Activated CD4-positive, alpha-beta T cell treated with anti-CD3 and anti-CD28 coated beads for 4 hours (primary cell): ENCODE measurements around the gene ACTMAP.
"Not testable (repeated sequence)": the region's sequence is repeated elsewhere in the genome, so short reads cannot be mapped to it uniquely, and the experiment has no call there.

Experiments
- DNase-seq, 2 donors: peaks; one replicate each; pipeline ENCODE4 v3.0.0-alpha.2; 2020

Gene ACTMAP, protein sequence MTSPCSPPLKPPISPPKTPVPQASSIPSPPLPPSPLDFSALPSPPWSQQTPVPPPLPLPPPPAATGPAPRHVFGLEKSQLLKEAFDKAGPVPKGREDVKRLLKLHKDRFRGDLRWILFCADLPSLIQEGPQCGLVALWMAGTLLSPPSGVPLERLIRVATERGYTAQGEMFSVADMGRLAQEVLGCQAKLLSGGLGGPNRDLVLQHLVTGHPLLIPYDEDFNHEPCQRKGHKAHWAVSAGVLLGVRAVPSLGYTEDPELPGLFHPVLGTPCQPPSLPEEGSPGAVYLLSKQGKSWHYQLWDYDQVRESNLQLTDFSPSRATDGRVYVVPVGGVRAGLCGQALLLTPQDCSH

DNA sequence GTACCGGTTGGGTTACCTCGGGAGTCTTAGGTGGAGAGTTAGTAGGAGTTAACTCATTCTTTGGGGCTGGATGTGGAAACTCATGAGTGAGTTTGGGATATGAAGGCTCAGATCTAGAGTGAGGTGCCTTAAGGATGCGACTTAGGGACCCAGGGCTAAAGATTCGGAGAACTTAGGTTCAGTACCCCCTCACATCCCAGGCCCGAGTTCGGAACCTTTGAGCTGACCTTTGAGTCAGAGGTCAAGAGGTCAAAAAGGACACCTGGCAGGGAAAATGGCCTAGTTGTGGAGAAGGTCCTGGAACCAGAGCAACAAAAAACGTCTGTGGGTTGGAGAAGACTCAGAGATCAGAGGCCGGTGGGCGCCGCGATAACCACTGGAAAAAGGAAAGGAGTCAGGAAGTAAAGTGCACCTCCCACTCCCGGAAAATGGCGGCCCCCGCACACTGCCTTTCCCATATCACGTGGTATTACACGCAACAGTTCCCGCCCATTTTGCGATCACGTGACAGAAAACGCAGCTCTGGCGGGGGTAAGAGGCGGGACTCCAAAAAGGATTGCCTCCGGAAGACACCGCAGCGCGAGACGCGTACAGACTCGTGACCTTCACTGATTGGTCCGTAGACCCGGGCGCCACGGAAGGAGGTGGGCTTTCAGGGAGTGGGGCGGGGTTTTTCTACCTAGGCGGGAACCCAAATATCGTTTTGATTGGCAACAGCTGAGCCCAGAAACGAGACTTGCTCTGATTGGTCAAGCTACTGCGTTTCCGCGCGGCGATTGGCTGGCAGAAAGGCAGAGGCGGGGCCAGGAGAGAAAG is at the start of gene ACTMAP:
Gene ACTMAP, minus strand, starts transcription at position 420 of the 816 bp plus-strand sequence. CDS start 674 bp downstream, outside the sequence.
- DNase-seq, result peak; percentile 99

DNA sequence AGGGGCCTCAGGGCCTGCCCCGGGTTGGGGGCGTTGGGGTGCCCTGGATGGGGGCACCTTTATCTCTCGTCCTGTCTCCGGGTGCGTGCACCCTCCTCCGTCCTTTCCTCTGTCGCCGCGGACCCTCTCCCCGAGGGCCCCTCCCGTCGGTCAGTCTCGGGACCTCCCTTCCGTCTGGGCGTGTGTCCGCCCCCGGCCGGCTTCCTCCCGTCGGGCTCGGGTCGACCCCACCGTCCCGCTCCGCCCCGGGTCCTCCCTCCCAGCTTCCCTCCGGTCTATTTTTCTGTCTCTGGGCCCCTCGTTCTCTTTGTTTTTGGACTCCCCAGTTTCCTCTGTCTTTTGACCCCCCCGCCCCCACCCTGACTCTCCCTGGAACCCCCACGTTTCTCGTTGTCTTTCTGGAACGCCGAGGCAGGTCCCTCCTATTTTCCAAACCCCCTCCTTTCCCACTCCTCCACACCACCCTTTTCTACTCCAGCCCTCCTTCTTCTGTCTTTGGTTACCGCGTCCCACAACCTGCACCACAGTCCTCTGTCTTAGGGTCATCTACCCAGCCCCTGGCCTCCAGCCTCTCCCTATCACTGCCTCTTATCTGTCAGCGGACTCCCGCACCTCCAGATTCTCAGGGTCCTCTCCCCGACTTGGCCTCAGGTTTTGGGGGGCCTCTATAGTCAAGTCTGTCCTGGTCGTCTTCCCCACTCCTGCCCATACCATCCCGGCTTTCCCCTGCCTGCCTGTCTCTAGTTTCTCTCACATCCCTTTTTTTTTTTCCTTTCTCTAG is 49.5 kb upstream of the ACTMAP start:
- DNase-seq, result no peak

DNA sequence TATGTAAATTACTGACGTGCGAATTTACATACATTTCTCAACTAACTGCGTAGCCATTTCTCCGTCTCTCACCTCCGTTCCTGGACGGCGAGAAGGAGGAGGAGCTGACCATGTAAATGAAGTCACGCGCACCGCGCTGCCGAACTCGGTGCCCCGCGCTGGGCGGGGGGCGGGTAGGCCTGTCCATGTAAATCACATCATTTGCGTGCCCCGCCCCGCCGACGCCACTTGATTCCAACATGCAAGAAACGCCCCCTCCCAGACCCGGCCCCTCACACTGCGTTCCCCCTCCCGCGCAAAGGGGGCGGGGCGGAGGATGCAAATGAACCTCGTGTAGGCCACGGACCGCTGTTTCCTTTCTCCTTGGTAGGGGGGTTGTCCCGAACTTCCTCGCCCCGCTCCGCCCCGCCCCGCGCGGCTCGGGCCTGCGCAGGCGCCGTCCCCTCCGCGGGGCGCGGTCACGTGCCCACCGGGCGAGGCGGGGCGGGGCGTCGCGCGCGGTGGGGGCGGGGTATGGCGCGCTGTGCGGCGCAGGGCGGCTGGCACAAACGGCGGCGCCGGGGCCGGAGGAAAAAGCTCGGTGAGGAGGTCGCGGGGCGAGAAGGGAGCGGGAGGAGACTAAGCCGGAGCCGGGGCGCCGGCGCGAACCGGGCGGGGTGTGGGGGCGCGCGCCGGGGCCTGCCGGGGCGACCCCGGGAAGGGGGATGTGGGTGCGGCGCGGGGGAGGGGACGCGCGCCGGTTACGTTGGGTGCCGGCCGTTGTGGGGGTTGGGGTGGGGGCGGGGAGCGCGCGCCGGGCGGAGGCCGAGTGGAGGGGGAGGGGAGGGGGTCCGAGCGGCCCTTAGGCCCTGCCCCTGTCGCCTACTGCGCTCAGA is 48.6 kb upstream of the ACTMAP start, which contains the start of gene EGLN2:
Gene EGLN2, plus strand, starts transcription at position 509 of the 875 bp plus-strand sequence. CDS start 1,382 bp downstream, outside the sequence.
- peak; percentile 100 for DNase-seq

DNA sequence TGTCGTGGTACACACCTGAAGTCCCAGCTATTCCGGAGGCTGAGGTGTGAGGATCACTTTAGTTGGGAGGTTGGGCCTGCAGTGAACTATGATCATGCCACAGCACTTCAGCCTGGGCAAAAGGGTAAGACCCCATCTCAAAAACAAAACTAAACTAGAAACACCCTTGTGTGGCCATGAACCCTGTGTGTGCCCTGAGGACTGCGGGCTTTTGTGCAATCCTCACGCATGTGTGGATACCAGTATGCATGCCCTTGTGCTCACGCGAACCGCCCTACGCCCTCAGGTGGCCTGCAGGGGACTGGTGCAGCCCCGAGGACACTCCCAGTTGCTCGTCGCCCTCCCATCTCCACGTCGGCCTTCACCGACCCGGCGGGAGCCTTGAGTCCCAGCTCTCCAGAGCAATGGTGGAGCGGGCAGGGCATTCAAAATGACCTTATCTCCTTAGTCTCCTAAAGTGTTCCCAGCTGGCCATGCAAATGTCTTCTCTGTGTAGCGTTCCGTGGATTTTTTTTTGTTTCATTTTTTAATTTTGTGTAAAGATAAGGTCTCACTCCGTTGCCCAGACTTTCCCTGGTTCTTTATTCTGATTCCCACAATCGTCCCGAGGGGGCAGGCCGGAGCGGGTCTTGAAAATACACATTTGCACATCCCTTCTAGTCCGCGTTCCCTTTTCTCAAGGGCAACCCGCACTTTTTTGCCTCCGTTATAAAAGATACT is 47.8 kb upstream of the ACTMAP start:
- peak; percentile 45 to 55 for DNase-seq

DNA sequence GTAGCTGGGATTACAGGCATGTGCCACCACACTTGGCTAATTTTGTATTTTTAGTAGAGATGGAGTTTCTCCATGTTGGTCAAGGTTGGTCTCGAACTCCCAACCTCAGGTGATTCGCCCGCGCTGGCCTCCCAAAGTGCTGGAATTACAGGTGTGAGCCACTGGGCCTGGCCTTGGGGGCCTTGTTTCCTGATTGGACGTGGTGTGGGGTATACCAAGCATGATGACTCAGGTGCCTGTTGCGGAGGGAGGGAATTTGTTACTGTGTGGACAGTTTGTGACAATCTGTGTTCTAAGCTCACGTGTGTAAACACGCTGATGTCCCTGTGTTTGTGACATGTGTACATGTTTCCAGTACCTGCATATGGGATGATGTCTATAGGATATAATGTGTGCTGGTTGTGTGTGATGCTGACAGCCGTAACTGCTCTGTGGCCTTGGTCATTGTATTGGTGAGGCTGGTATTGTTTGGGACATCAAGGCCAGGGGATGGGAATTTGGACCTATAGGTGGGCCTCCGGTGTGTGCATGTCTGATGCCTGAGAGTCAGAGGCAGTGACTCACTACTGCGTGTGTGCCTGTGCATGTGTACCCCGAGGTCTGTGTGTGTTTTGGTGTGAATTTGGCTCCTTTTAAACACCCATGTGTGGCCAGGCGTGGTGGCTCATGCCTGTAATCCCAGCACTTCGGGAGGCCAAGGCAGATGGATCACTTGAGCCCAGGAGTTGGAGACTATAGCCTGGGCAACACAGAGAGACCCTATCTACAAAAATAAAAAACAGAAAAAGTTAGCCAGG is 47.1 kb upstream of the ACTMAP start:
- DNase-seq, result no peak

DNA sequence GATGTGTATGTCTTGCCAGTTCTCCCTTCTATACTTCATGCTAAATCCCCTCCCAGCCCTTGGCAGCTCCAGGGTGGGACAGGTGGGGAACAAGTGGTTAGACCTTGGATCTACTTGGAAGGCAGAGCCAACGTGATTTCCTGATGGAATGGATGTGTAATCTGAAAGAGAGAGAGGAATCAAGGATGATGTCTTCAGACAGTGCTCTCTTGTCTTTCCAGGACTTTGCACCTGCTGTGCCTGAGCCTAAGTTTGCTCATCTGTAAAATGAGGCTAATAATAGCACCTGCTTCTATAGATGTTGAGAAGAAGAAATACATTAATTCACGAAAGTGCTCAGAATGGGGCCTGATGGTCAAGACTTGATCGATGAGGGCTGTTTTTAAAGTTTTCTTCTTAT is 41.7 kb upstream of the ACTMAP start:
- no peak for DNase-seq

DNA sequence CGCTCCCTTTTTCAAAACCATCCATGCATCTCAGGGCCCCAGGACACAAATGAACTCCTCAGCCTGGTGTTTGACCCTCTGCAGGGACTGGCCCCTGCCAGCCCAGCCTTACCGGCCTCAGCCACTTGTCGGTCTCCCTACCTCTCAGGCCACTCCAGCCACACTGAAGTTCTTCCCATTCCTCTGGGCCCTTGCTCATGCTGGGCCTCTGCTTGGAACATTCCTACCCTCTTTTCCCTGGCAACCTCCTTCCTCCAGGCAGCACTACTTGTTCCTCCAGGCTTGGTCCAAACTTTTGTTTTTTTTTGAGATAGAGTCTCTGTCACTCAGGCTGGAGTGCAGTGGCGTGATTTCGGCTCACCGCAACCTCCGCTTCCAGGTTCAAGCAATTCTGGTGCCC is 41.1 kb upstream of the ACTMAP start:
- DNase-seq, result no peak

DNA sequence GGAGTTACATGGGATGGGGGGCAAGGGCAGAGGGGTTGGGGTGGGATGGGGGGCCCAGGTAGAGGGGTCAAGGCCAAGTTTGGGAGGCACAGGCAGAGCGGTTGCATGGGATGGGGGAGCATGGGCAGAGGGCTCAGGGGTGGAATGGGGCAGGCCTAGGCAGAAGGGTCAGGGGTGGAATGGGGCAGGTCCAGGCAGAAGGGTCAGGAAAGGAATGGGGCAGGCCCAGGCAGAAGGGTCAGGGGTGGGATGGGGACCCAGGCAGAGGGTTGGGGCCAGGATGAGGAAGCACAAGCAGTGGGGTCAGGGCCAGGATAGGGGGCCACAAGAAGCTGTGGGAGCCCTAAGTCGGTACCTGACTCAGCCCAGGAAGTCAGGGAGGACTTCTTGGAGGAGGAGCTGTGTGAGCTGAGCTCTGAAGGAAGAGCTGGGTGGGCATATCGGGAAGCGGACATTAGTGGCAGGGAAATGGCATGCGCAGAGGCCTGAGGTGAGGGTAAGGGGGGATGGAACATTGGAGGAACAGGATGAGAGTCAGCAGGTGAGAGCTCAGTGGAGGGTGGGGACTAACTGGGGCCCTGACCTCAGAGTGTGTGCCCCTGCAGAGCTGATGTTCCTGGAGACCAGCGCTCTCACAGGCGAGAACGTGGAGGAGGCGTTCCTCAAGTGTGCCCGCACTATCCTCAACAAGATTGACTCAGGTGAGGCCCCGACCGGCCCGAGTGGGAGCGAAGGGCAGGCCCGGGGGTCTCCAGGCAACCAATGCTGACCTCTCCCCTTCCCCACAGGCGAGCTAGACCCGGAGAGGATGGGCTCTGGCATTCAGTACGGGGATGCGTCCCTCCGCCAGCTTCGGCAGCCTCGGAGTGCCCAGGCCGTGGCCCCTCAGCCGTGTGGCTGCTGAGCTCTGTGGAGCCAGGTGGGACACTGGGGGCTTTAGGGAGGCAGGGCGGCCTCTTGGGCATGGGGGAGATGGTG is 36.1 kb upstream of the ACTMAP start:
- no peak for DNase-seq

DNA sequence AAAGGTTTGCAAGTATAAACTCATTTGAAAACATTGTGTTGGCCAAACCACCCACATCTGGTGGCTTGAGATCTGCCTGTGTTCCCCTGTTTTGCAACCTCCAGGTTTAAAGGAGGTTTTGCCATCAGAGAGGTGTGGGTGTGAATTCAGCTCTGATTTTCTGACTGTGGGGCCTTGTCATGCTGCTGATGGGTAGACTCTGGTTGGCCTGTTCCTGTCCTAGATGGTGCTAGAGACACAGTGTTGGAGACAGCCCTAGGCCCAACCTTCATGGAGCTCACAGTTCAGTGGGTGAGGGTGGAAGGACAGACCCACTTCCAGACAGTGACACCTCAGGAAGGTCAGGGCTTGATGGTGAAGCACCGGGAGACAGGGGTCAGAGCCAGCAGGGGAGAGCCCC is 35.2 kb upstream of the ACTMAP start:
- DNase-seq, result no peak

DNA sequence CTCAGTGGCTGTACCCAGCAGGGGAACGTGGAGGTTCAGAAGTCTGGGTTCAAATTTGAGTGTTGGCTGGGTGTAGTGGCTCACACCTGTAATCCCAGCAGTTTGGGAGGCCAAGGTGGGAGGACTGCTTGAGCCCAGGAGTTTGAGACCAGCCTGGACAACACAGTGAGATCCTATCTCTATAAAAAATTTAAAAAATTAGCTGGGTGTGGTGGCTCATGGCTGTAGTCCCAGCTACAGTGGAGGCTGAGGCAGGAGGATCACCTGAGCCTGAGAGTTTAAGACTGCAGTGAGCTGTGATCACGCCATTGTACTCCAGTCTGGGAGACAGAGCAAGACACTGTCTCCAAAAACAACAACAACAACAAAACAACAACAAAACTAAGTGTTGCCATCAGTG is 33.9 kb upstream of the ACTMAP start:
- not testable (repeated sequence) for DNase-seq

DNA sequence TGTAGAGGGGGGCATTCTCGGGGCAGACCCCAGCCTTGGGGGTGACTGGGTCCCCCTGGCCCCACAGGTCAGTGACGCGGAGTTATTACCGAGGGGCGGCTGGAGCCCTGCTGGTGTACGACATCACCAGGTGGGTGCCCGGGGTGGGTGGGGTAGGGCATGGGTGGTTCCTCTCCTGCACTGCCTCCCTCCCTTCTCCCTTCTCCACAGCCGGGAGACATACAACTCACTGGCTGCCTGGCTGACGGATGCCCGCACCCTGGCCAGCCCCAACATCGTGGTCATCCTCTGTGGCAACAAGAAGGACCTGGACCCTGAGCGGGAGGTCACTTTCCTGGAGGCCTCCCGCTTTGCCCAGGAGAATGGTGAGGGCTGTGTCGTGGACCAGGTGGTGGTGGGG is 33.4 kb upstream of the ACTMAP start:
- DNase-seq, result no peak

DNA sequence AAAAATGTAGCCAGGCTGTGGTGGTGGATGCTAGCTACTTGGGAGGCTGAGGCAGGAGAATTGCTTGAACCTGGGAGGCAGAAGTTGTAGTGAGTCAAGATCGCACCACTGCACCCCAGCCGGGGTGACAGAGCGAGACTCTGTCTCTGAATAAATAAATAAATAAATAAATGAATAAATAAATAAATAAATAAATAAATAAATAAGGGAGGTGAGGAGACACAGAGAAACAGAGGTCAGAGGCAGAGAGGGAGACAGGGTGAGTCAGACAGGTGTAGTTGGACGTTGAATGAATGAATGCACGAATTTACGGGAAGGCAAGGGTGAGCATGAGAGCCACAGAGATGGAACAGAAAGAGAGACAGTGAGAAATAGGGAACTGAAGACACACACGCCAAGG is 30.9 kb upstream of the ACTMAP start:
- DNase-seq, result no peak

DNA sequence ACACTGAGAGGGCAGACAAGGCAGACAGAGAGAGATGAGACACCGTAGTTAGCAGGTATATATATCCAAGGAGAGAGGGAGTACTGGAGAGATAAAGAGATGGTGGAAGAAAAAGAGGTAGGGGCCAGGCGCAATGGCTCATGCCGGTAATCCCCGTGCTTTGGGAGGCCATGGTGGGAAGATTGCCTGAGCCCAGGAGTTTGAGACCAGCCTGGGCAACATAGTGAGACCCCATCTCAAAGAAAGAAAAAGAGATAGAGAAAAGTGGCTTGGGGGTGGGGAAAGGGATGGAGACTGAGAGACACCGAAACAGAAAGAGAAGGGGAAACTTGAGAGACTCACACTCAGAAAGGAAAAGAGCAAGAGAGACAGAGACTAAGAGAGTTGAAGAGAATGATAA is 30.3 kb upstream of the ACTMAP start:
- DNase-seq, result no peak

DNA sequence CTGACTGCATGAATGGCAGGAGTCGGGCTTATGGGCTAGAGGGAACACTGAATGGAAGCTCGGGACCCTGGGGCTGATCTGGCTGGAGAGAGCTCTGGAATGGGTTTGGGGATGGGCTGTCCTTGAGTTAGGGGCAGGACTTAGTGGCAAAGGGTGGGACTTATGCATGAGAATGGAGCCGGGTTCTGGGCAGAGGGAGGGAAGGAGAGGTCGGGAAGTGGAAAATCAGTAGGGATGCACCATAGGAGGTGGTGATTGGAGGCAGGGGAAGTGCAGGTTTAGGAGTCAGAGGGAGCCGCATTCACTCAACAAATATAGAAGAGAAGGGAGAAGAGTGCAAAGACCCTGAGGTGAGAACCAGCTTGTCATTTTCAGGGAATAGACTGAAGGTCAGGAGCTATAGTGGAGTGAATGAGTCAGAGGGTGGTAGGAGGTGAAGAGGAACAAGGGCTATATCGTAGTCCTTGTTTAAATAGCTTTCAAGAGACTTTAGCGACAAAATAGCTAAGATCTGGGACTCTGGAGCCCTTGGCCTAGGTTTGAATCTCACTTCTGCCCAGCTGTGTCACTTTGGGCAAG is 28.5 kb upstream of the ACTMAP start:
- DNase-seq, result no peak

DNA sequence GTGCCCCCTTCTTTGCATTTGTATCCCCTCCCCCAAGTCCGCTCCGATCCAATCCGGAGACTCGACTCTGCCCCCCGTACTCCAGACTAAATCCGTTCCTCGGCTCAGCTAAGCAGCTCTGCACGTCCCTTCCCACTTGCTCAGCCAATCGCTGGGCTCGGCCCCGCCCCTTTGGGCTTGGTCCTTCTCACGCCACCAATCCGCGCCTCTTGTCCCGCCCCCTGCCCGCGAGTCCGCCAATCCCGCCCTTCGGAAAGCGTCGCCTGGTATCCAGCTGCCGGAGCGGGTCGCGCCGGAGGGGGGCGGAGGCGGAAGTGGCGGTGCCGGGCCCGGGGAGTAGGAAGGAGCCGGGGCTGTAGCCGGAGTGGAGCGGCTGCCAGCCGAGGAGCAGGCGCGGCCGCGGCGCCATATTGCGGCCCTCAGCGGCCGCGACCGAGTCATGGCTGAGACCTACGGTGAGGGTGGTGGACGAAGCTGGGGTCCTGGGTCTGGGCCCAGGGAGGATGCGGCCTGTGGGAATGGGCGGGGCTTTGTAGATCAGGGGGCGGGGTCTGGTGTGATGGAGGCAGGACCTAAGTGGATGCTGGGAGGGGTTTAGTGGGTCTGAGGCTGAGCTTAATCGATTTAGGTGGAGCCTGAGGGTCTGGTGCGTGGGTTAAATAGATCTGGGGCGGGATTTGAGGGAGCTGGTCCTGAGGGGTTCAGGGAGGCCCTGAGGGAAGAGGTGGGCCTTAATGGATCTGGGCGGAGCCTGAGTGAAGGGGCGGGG is 27.8 kb upstream of the ACTMAP start, which contains the start of gene RAB4B:
Gene RAB4B, plus strand, starts transcription at position 311 of the 769 bp plus-strand sequence. Its CDS starts 129 bp downstream, at position 440.
- DNase-seq, result peak; percentile 100

DNA sequence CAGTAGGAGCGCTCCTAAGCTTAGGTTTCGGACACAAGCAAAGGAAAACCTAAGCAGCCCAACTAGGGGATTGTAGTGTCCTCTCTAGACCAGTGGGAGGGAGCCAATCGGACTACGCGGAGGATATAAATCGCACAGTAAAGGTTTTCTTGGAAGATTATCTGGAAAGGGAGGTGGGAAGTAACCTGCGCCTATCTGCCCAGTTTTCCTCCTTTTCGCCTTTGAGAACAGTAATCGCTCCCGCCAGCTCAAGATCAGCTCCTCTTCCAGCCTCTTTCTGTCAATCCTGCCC is 27.3 kb upstream of the ACTMAP start:
- DNase-seq, result no peak

DNA sequence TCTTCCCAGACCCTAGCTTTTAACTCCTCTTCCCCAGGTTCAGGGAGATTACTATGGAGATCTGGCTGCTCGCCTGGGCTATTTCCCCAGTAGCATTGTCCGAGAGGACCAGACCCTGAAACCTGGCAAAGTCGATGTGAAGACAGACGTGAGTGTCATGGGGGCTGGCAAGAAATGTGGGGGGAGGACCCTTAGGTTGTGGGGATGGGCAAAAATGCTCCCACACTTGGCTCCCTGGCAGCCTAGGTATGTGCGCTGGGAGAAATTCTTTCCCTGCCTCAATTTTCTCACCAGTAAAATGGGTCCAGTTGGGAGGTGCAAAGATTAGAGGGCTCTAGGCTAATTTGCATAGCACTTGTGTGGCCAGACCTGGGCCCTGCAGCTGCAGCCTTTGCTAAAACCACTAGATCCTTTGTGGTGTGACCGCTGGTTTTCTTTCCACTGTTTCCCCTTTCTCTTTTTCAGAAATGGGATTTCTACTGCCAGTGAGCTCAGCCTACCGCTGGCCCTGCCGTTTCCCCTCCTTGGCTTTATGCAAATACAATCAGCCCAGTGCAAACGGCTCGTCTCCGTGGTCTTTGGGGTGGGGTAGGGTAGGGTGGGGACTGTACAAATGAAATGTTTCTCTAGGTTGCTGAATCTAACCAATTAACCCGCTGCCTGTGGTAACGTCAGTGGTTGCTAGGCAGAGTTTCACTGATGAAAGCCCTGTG is 26.8 kb upstream of the ACTMAP start:
- peak; percentile 81 to 91 for DNase-seq

DNA sequence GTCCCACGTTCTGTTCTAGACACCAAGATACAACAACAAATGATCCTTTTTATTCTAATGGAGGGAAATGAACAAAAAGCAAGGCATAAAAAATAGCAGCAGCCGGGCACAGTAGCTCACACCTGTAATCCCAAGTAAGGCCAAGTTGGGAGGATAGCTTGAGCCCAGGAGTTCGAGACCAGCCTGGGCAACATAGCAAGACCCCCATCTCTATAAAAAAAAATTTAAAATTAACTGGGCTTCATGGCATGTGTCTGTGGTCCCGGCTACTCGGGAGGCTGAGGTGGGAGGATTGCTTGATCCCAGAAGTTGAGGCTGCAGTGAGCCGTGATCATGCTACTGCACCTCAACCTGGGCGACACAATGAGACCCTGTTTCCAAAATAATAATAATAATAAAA is 26.1 kb upstream of the ACTMAP start:
- no peak for DNase-seq
